Limb (tissue), 2 donors: ENCODE measurements around the gene RINL.
"Not testable (repeated sequence)": the region's sequence is repeated elsewhere in the genome, so short reads cannot be mapped to it uniquely, and the experiment has no call there.

Experiments
- DNase-seq, 2 donors: peaks; one replicate each; pipeline ENCODE4 v3.0.0-alpha.2; 2016; ENCODE audit errors: extremely low spot score in 2 of 2

The RINL gene

GRCh38 chr19:38905620-38906019, 27.5 kb upstream of the RINL start:
- no peak for DNase-seq

- DNase-seq = no peak
These were observed 26.8 kb upstream of the RINL start for GRCh38 chr19:38904581-38905539.

GRCh38 chr19:38901683-38902082, 23.6 kb upstream of the RINL start:
- DNase-seq = no peak

GRCh38 chr19:38900743-38901190, 22.7 kb upstream of the RINL start:
- no peak for DNase-seq

- no peak for DNase-seq
These were observed 22.1 kb upstream of the RINL start for GRCh38 chr19:38900202-38900629.

- DNase-seq = peak; percentile 99 to 100
These were observed 21.5 kb upstream of the RINL start, which contains the start of the genes NFKBIB and SIRT2 for GRCh38 chr19:38899447-38900201. TSS of gene NFKBIB (plus strand) at chr19:38899969. CDS start at chr19:38900033, 64 bp downstream. TSS of gene SIRT2 (minus strand) at chr19:38899618. CDS start at chr19:38899521, 97 bp downstream.

GRCh38 chr19:38898788-38899446, 20.8 kb upstream of the RINL start:
- DNase-seq = no peak

- DNase-seq = no peak
These were observed 16.9 kb upstream of the RINL start for GRCh38 chr19:38894968-38895367.

GRCh38 chr19:38893341-38893771, 15.3 kb upstream of the RINL start:
- no peak for DNase-seq

- no peak for DNase-seq
These were observed 14.8 kb upstream of the RINL start for GRCh38 chr19:38892841-38893240.

- DNase-seq = no peak
These were observed 13.7 kb upstream of the RINL start for GRCh38 chr19:38891771-38892170.

GRCh38 chr19:38890686-38891085, 12.6 kb upstream of the RINL start:
- no peak for DNase-seq

GRCh38 chr19:38889803-38890202, 11.7 kb upstream of the RINL start:
- no peak for DNase-seq

GRCh38 chr19:38888876-38889275, 10.8 kb upstream of the RINL start:
- DNase-seq = no peak

GRCh38 chr19:38884691-38885090, 6.6 kb upstream of the RINL start:
- DNase-seq = not testable (repeated sequence)

- DNase-seq = no peak
These were observed 5.2 kb upstream of the RINL start for GRCh38 chr19:38883286-38883685.

GRCh38 chr19:38880882-38881609, 3.0 kb upstream of the RINL start:
- DNase-seq = no peak

- no peak for DNase-seq
These were observed 2.2 kb upstream of the RINL start for GRCh38 chr19:38880076-38880881.

- no peak for DNase-seq
These were observed 1.3 kb upstream of the RINL start for GRCh38 chr19:38879400-38879751.
